OCI-LY1 (cell line): ENCODE data around the gene DLAT.
A peak's percentile ranks its signal among the peaks of the same experiment; 100 is the strongest.

ENCODE experiments used
- H2AFZ ChIP-seq: fragments of 200-600 bp; sonication (generic), shearing (Covaris generic); 2 replicates; pipeline ENCODE4 v1.6.0; 2014; ENCODE audit warnings: antibody characterized with exemption, mild to moderate bottlenecking, low read length
- H3F3A ChIP-seq: fragments of 200-600 bp; sonication (generic), shearing (Covaris generic); 2 replicates; pipeline ENCODE4 v1.6.0; 2014; ENCODE audit warnings: mild to moderate bottlenecking, antibody characterized with exemption, low read length, moderate library complexity; ENCODE audit not compliant: insufficient read depth
- H3K27ac ChIP-seq: fragments of 200-600 bp; sonication (generic); 2 replicates; pipeline ENCODE4 v1.5.1; 2014; ENCODE audit warnings: low read length, mixed run types, mild to moderate bottlenecking, low read depth; ENCODE audit not compliant: poor library complexity, severe bottlenecking
- H3K27me3 ChIP-seq: fragments of 200-600 bp; sonication (generic); 2 replicates; pipeline ENCODE4 v1.6.0; 2014; ENCODE audit warnings: antibody characterized with exemption, mild to moderate bottlenecking, low read length, moderate library complexity; ENCODE audit not compliant: insufficient read depth
- H3K36me3 ChIP-seq: fragments of 200-600 bp; sonication (generic); 2 replicates; pipeline ENCODE4 v1.6.1; 2014; ENCODE audit warnings: mild to moderate bottlenecking, antibody characterized with exemption, low read length, moderate library complexity, mixed read lengths; ENCODE audit not compliant: insufficient read depth
- H3K4me1 ChIP-seq: fragments of 200-600 bp; sonication (generic); 2 replicates; pipeline ENCODE4 v1.5.1; 2014; ENCODE audit warnings: mild to moderate bottlenecking, low read length, moderate library complexity; ENCODE audit not compliant: insufficient read depth, severe bottlenecking
- H3K4me2 ChIP-seq: fragments of 200-600 bp; sonication (generic), shearing (Covaris generic); 2 replicates; pipeline ENCODE4 v1.6.1; 2014; ENCODE audit warnings: low read length
- H3K4me3 ChIP-seq: fragments of 200-600 bp; sonication (generic); 2 replicates; pipeline ENCODE4 v1.5.1; 2014; ENCODE audit warnings: low read length, low read depth, mild to moderate bottlenecking, mixed read lengths; ENCODE audit not compliant: poor library complexity, severe bottlenecking
- H3K79me2 ChIP-seq: fragments of 200-600 bp; shearing (Covaris generic); 2 replicates; pipeline ENCODE4 v1.6.1; 2016; ENCODE audit warnings: mixed run types, low read length, mixed read lengths; ENCODE audit not compliant: insufficient read depth
- H3K9ac ChIP-seq: fragments of 200-600 bp; sonication (generic), shearing (Covaris generic); 2 replicates; pipeline ENCODE4 v1.6.1; 2014; ENCODE audit warnings: mild to moderate bottlenecking, low read length, mixed read lengths
- H3K9me2 ChIP-seq: fragments of 200-600 bp; sonication (generic), shearing (Covaris generic); 2 replicates; pipeline ENCODE4 v1.6.1; 2014; ENCODE audit warnings: low read depth, mild to moderate bottlenecking, low read length, mixed read lengths
- H3K9me3 ChIP-seq: fragments of 200-600 bp; shearing (Covaris generic); 2 replicates; pipeline ENCODE4 v1.6.1; 2014; ENCODE audit warnings: low read length, mixed read lengths
- H4K20me1 ChIP-seq: fragments of 200-600 bp; sonication (generic), shearing (Covaris generic); 2 replicates; pipeline ENCODE4 v1.6.0; 2016; ENCODE audit warnings: mild to moderate bottlenecking, low read length; ENCODE audit not compliant: insufficient read depth
- EZH2 ChIP-seq: fragments of 200-600 bp; sonication (generic), shearing (Covaris generic); IDR thresholded peaks from 2 replicates; pipeline ENCODE4 v1.8.0; 2017; ENCODE audit warnings: borderline replicate concordance, mixed run types, mild to moderate bottlenecking, antibody characterized with exemption, low read length, moderate library complexity, mixed read lengths
- TF ChIP-seq, protein P1 (sequence below): fragments of 200-600 bp; sonication (generic), shearing (Covaris generic); IDR thresholded peaks from 2 replicates; pipeline ENCODE4 v1.5.1; 2017; ENCODE audit warnings: mild to moderate bottlenecking, antibody characterized with exemption, low read length, moderate library complexity, mixed read lengths

Gene DLAT

DNA sequence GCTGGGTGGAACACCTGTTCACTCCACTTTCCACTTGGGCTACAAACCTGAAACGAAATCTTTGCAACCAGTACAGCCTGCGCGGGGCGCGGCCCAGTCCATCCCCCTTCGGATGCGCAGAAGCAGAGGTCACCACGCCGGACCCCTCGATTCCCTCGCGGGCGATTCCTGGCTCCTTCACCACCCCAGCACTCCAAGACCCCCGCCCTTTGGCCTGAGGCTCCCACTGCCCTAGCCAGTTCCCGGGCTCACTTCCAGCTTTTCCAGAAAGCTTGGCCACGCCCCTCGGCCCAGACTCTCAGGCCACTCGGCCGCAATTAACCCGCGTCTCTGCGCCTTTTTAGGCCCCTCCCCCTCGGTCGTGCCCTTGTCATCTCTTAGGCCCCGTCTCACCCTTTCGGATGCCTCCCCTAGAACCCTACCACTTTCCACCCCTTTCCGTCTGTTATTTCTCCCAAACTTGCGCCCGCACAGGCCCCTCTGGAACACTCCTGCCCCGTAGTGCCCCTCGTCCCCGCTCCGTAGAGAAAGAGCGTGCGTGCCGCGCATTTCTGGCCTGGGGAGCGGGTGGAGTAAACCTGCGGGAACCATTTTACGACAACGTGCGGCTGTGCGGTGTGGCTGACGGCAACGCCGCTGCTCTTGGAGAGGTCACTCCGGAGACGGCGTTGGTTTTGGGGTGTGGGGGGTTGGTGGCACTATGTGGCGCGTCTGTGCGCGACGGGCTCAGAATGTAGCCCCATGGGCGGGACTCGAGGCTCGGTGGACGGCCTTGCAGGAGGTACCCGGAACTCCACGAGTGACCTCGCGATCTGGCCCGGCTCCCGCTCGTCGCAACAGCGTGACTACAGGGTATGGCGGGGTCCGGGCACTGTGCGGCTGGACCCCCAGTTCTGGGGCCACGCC is at the start of gene DLAT:
DLAT (plus strand) TSS at position 636 of the 906 bp plus-strand sequence; CDS start at position 701, 65 bp downstream.
- Histone ChIP-seq H3K9me3 (no peaks in the 10 kb centered on the region), H3F3A (no peaks in the 10 kb centered on the region), H3K9me2 (no peaks in the 10 kb centered on the region), H3K36me3 (peaks cover 30% of the 10 kb centered on the region), H4K20me1 (no peaks in the 10 kb centered on the region), H3K4me2 (peak within 1 kb of the TSS; percentile 96), H3K4me3 (peak within 1 kb of the TSS; percentile 84), H3K79me2 (peaks cover 7% of the 10 kb centered on the region), H3K9ac (peak within 1 kb of the TSS; percentile 89), H3K27ac (peak within 1 kb of the TSS; percentile 91), H3K4me1 (peaks cover 23% of the 10 kb centered on the region), H3K27me3 (no peaks in the 10 kb centered on the region), H2AFZ (peak within 1 kb of the TSS; percentile 42)
- TF ChIP-seq, protein P1, sequence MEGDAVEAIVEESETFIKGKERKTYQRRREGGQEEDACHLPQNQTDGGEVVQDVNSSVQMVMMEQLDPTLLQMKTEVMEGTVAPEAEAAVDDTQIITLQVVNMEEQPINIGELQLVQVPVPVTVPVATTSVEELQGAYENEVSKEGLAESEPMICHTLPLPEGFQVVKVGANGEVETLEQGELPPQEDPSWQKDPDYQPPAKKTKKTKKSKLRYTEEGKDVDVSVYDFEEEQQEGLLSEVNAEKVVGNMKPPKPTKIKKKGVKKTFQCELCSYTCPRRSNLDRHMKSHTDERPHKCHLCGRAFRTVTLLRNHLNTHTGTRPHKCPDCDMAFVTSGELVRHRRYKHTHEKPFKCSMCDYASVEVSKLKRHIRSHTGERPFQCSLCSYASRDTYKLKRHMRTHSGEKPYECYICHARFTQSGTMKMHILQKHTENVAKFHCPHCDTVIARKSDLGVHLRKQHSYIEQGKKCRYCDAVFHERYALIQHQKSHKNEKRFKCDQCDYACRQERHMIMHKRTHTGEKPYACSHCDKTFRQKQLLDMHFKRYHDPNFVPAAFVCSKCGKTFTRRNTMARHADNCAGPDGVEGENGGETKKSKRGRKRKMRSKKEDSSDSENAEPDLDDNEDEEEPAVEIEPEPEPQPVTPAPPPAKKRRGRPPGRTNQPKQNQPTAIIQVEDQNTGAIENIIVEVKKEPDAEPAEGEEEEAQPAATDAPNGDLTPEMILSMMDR = no peak
- TF ChIP-seq EZH2 = no peak

DNA sequence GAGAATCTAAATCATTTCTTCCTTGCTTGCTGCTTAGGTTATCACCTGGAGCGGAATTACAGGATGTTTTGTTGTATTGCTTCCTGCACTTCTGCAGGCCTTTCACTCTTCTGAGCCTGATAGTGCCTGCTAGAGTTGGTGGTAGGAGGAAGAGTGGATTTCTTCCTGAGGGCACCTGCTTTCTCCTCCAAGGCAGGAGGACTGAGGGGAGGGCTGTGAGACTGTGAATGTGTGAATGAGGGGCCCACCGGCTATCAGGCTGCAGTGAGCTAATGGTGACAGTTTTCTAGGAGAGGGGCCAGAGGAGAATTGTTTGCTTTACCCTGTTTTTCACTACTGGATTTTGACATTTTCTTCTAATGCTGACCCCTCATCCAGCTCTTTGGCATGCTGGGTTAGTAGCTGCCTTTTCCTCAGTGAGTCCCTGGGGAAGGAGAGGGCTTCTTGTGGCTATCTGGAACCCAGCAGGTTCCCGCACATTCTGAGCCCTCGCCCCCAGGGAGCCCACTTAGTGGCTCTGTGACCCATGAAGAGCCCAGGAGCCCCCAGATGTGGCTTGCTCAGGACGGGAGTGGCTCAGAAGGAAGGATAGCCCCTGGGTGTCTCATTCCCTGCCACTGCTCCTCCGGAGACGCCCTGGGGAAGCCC is 49.0 kb upstream of the DLAT start:
- Histone ChIP-seq H3K4me3 (no peak overlapping the region), H3K4me2 (no peak overlapping the region), H3K79me2 (no peaks in the 10 kb centered on the region), H3K9ac (no peak overlapping the region), H3K9me3 (no peaks in the 10 kb centered on the region), H3K36me3 (peaks cover 8% of the 10 kb centered on the region; the same call in 1 of the 2 replicates), H4K20me1 (no peaks in the 10 kb centered on the region), H2AFZ (no peak overlapping the region), H3K27ac (no peak overlapping the region), H3F3A (no peaks in the 10 kb centered on the region), H3K4me1 (peaks cover 6% of the 10 kb centered on the region), H3K9me2 (no peaks in the 10 kb centered on the region), H3K27me3 (no peaks in the 10 kb centered on the region)
- TF ChIP-seq EZH2 = no peak
- TF ChIP-seq, protein P1 = no peak

DNA sequence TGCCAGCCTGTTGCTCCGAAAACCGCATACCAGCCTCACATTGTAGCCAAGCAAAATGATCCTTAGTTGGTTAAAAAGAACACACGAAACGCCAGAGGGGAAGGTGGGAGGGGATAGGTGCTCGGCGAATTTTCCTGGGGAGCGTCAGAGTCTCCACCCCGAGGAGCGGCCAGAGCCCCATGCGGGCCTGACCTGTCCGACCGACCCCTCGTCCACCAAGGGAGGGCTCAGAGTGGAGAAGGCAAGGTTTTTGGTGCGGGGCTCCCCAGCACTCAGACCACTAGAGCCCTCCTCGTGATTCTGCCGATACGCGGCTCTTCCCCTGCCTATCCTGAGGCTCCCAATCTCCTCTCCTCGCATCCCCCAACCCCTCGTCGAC is 48.5 kb upstream of the DLAT start:
- H3K9me2 ChIP-seq = no peaks in the 10 kb centered on the region
- H3K27ac ChIP-seq = no peak overlapping the region
- H3K27me3 ChIP-seq = no peaks in the 10 kb centered on the region
- no peaks in the 10 kb centered on the region for H3F3A ChIP-seq
- H3K4me1 ChIP-seq = peaks cover 6% of the 10 kb centered on the region
- no peak overlapping the region for H3K9ac ChIP-seq
- no peaks in the 10 kb centered on the region for H4K20me1 ChIP-seq
- no peak overlapping the region for H3K4me2 ChIP-seq
- H3K36me3 ChIP-seq = peaks cover 6% of the 10 kb centered on the region; the same call in 1 of the 2 replicates
- H3K4me3 ChIP-seq = no peak overlapping the region
- H3K9me3 ChIP-seq = no peaks in the 10 kb centered on the region
- H2AFZ ChIP-seq = no peak overlapping the region
- TF ChIP-seq, protein P1 = no peak
- TF ChIP-seq EZH2 = no peak
- H3K79me2 ChIP-seq = no peaks in the 10 kb centered on the region
